Mononuclear cell (primary cell): ENCODE measurements around the gene RAI14. TPM values are rescaled to one million over a fixed set of nuclear protein-coding genes. Genes with fewer than 3 reads are reported as not detected.
"Not testable (repeated sequence)": the region's sequence is repeated elsewhere in the genome, so short reads cannot be mapped to it uniquely, and the experiment has no call there.

Experiments
- H3K27me3 ChIP-seq: 2 replicates; pipeline ENCODE4 v1.6.0; 2011; ENCODE audit warnings: low read length, control low read depth; ENCODE audit not compliant: insufficient read depth
- H3K4me1 ChIP-seq: 2 replicates; pipeline ENCODE4 v1.5.1; 2011; ENCODE audit warnings: mild to moderate bottlenecking, low read length, control low read depth; ENCODE audit not compliant: insufficient read depth
- H3K4me3 ChIP-seq: 2 replicates; pipeline ENCODE4 v1.5.1; 2011; ENCODE audit warnings: mild to moderate bottlenecking, low read length, moderate library complexity
- H3K9me3 ChIP-seq: 2 replicates; pipeline ENCODE4 v1.5.1; 2011; ENCODE audit warnings: low read depth, mild to moderate bottlenecking, control low read depth, low read length
- total RNA-seq: library from RNA; depleted of rRNA; stranded (reverse); fragments of >200 nt; gene quantifications from one replicate; pipeline ENCODE4 v1.2.3, GENCODE V29; 2012

The RAI14 gene
- total RNA-seq, 1 donor, result 0.63 TPM

- no peaks in the 10 kb centered on the region for H3K9me3 ChIP-seq
- H3K4me1 ChIP-seq, result no peaks in the 10 kb centered on the region
- no peak overlapping the region for H3K4me3 ChIP-seq
- peaks cover 6% of the 10 kb centered on the region for H3K27me3 ChIP-seq
Measured at GRCh38 chr5:34771076-34771475, 114.9 kb downstream of the RAI14 start.

DNA sequence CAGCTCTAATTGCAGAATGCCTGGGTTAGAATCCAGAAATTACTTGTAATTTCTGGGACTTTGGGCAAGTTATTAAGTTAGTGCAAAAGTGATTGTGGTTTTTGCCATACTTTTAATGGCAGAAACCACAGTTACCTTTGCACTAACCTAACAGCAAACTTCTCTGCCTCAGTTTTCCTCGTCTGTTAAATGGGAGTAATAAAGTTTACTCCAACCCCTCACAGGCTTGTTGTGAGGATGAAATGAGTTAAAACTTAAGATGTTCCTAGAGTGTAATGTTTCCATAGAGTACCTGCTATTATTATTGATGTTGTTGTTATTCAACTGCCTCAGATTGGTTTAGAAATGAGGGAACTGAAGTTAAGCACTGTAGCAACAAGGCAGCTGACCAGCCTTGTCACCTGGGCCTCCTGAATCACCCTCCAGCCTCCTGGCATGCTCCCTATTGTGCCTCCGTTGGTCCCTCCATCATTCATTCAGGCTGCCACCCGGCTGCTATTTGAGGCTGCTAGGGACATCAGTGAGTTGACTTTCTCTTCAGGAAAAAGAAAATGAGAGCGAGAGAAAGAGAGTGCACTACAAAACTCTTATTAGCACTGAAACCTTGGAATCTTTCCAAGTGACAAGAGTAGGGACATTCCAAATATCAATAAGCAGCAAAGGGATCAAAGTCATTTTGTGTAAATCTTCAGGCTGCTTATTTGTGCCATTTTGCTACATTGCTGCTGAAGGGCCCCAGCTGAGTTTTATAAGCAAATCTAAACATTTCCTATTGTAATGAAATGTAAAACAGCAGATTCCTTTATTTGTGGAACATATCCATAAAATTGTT is 116.4 kb downstream of the RAI14 start:
- Histone ChIP-seq H3K4me3 (no peak overlapping the region), H3K9me3 (no peaks in the 10 kb centered on the region), H3K4me1 (no peaks in the 10 kb centered on the region), H3K27me3 (peaks cover 6% of the 10 kb centered on the region)

GRCh38 chr5:34774139-34774538 is 118.0 kb downstream of the RAI14 start:
- Histone ChIP-seq H3K27me3 (peaks cover 6% of the 10 kb centered on the region), H3K4me1 (no peaks in the 10 kb centered on the region), H3K4me3 (no peak overlapping the region), H3K9me3 (no peaks in the 10 kb centered on the region)

GRCh38 chr5:34774678-34775077 is 118.5 kb downstream of the RAI14 start:
- H3K9me3 ChIP-seq, H3K27me3 ChIP-seq, H3K4me3 ChIP-seq, H3K4me1 ChIP-seq: not testable (repeated sequence)

DNA sequence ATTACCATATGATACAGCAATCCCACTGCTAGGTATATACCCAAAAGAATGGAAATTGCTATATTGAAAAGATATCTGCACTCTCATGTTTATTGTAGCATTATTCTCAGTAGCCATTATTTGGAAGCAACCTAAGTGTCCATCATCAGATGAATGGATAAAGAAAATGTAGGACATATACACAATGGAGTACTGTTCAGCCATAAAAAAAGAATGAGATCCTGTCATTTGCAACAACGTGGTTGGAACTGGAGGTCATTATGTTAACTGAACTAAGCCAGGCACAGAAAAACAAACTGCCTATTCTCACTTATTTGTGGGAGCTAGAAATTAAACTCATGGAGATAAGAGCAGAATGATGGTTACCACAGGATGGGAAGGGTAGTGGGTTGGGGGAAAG is 119.8 kb downstream of the RAI14 start:
- H3K9me3 ChIP-seq, result no peaks in the 10 kb centered on the region
- H3K27me3 ChIP-seq, result peaks cover 6% of the 10 kb centered on the region
- H3K4me1 ChIP-seq, result no peaks in the 10 kb centered on the region
- H3K4me3 ChIP-seq, result no peak overlapping the region

GRCh38 chr5:34778091-34778850 is 122.1 kb downstream of the RAI14 start:
- Histone ChIP-seq H3K27me3 (no peaks in the 10 kb centered on the region), H3K9me3 (no peaks in the 10 kb centered on the region), H3K4me3 (no peak overlapping the region), H3K4me1 (no peaks in the 10 kb centered on the region)

DNA sequence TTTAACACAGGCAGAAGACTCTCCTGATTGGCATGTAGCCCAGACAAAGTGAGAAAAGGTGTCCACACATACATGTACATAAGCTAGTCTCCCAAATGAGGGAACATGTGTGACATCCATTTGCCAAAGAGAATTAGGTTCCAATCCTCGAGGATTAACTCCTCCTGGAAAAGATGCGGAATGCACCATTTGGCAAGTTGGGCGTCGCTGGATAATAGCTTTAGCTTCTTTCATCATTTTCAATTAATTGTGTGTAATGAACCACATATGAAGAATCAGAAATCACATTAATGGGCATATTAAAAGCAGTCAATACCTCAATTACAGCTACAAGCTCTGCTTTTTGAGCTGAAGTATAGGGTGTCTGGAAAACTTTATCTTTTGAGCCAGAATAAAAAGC is 127.8 kb downstream of the RAI14 start:
- not testable (repeated sequence) for H3K27me3 ChIP-seq, H3K4me3 ChIP-seq, H3K9me3 ChIP-seq, H3K4me1 ChIP-seq

- Histone ChIP-seq H3K4me3 (no peak overlapping the region), H3K27me3 (no peaks in the 10 kb centered on the region), H3K4me1 (no peaks in the 10 kb centered on the region), H3K9me3 (no peaks in the 10 kb centered on the region)
Measured at GRCh38 chr5:34787035-34787434, 130.9 kb downstream of the RAI14 start.

DNA sequence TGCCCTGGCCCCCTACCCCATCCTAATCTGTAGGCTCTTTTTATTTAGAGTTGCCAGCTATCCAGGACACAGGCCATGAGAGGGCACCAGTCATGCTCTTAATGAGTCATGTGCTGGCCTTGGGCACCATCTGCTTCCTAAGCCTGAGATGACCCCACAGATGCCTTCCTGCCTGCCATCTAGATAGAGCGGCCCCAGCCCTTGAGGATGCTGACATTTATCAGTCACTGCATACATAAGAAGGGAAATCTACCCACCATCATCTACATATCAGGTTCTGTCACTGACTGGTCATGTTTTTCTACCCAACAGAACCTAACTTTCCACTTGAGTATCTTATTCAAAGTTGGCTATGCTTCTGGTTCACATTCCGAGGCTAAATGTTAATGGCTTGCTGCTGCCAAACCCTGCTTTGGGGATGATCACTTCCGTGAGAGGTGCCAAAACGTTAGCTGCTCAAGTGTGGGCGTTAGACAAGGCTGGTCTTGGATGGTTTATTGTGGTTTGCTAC is 132.9 kb downstream of the RAI14 start:
- Histone ChIP-seq H3K4me3 (no peak overlapping the region), H3K9me3 (no peaks in the 10 kb centered on the region), H3K27me3 (no peaks in the 10 kb centered on the region), H3K4me1 (no peaks in the 10 kb centered on the region)

GRCh38 chr5:34789639-34790038 is 133.5 kb downstream of the RAI14 start:
- Histone ChIP-seq H3K4me3 (no peak overlapping the region), H3K27me3 (no peaks in the 10 kb centered on the region), H3K9me3 (no peaks in the 10 kb centered on the region), H3K4me1 (no peaks in the 10 kb centered on the region)

GRCh38 chr5:34790069-34790468 is 133.9 kb downstream of the RAI14 start:
- H3K27me3 ChIP-seq, result no peaks in the 10 kb centered on the region
- H3K9me3 ChIP-seq, result no peaks in the 10 kb centered on the region
- H3K4me3 ChIP-seq, result no peak overlapping the region
- no peaks in the 10 kb centered on the region for H3K4me1 ChIP-seq

GRCh38 chr5:34791761-34792244 is 135.7 kb downstream of the RAI14 start:
- H3K4me3 ChIP-seq, result no peak overlapping the region
- H3K9me3 ChIP-seq, result no peaks in the 10 kb centered on the region
- no peaks in the 10 kb centered on the region for H3K27me3 ChIP-seq
- H3K4me1 ChIP-seq, result no peaks in the 10 kb centered on the region

DNA sequence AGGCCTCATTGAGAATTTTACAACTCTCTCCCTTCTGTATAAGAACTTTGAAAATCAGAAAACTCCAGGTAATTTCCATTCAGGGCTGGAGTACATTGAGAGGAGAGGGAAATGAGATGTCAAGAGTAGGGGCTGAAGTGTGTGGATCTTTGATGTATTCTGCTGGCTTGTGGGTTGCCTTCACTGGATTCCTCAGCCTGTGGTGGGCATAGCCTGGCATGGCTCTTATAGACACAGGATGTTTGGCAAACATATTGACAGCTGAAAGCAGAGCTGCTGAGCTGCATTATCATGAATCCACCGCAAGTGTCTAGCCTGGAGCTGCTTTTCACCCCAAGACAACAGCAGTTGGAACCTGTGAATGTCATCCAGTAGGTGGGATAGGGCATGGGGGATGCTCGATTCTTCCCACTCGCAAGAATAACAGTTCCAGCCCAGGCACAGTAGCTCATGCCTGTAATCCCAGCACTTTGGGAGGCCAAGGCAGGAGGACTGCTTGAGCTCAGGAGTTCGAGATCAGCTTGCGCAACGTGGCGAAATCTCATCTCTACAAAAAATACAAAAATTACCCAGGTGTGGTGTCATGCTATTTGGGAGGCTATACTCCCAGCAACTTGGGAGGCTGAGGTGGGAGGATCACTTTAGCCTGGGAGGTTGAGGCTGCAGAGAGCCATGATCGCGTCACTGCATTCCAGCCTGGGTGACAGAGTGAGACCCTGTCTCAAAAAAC is 146.9 kb downstream of the RAI14 start:
- no peak overlapping the region for H3K4me3 ChIP-seq
- H3K9me3 ChIP-seq, result no peaks in the 10 kb centered on the region
- no peaks in the 10 kb centered on the region for H3K27me3 ChIP-seq
- no peaks in the 10 kb centered on the region for H3K4me1 ChIP-seq

DNA sequence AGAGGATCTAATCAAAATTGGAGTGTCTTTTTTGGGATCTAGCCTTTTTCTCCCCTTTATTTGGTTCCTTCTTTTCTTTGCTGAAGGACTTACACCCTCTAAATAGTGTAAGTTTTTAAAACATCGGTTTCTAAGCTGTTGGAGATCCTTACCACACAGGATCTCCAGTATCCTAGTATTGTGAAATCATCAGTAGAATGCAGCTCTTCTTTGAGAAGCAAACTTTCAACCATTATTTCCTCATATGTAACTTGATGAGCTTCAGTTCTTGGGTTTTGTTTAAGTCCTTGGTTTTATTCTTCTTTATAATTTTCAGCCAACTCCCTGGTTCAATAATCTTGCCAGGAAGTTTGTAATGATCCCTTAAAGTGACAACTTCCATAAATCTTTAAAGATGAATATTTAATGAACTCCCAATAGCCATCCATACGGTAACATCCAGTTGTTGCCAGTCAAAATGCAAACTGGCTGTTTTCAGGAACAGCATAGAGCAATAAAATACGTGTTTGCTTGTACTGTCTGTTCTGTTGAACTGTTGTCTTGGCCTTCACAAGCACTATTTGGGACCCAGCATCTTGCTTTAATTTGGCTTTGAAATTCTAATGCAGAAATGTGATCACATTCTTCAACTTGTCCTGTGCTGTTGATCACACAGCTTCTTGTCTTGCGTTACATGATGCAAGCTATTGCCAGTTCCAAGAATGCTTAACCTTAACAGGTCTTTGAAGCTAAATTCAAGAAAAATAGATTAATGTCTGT is 148.0 kb downstream of the RAI14 start:
- Histone ChIP-seq H3K27me3 (no peaks in the 10 kb centered on the region), H3K9me3 (no peaks in the 10 kb centered on the region), H3K4me3 (no peak overlapping the region), H3K4me1 (no peaks in the 10 kb centered on the region)
